Panc1 (cell line): Measurements from ENCODE around the gene ANTXR1. TPM values are rescaled to one million over a fixed set of nuclear protein-coding genes. Genes with fewer than 3 reads are reported as not detected.
A peak's percentile ranks its signal among the peaks of the same experiment; 100 is the strongest.

Source experiments
- ATAC-seq: fragments of 200-7000 bp; cut with Tn5 transposase; 2 replicates; pipeline ENCODE4 v1.9.1; 2020; ENCODE audit warnings: mild to moderate bottlenecking, moderate library complexity
- BruUV-seq: library from RNA; stranded (reverse); fragments of 400-500 nt; replicated peaks from 2 replicates; lab custom pipeline; 2021; lab: Mats Ljungman, UMichigan
- CTCF ChIA-PET: fragments of 300-600 bp; sonication (Branson Sonifier 250); formaldehyde crosslinking; loops from one replicate; lab custom pipeline; 2022; ENCODE audit warnings: antibody characterized with exemption; lab: Charles Lee
- POLR2A ChIA-PET: fragments of 300-600 bp; sonication (Branson Sonifier 250); formaldehyde crosslinking; loops from one replicate; lab custom pipeline; 2022; ENCODE audit warnings: antibody characterized with exemption; lab: Charles Lee
- DNase-seq: peaks from one replicate; pipeline ENCODE4 v3.0.0-alpha.2; 2010; ENCODE audit warnings: low read depth, low spot score
- H3K27ac ChIP-seq: 2 replicates; pipeline ENCODE4 v1.5.1; 2011; ENCODE audit warnings: mild to moderate bottlenecking, low read length, inconsistent platforms
- H3K27me3 ChIP-seq: fragments of 200-500 bp; sonication (Bioruptor generic); 2 replicates; pipeline ENCODE4 v1.6.0; 2014; ENCODE audit warnings: low read length, inconsistent platforms; ENCODE audit not compliant: control insufficient read depth, insufficient read depth
- H3K36me3 ChIP-seq: fragments of 200-500 bp; sonication (Bioruptor generic); 2 replicates; pipeline ENCODE4 v1.5.1; 2014; ENCODE audit warnings: inconsistent platforms, mild to moderate bottlenecking, low read length, moderate library complexity; ENCODE audit not compliant: control insufficient read depth, insufficient read depth
- H3K4me1 ChIP-seq: 2 replicates; pipeline ENCODE4 v1.5.1; 2011; ENCODE audit warnings: inconsistent platforms, mild to moderate bottlenecking, low read length, moderate library complexity; ENCODE audit not compliant: control insufficient read depth, insufficient read depth
- H3K4me3 ChIP-seq, 2 experiments: 2 replicates each; pipeline ENCODE4 v1.5.1; 2011 to 2012; ENCODE audit warnings: low read depth in 2 of 2, low read length in 2 of 2, mild to moderate bottlenecking in 2 of 2, inconsistent platforms in 1 of 2, moderate library complexity in 1 of 2
- H3K9me3 ChIP-seq: fragments of 200-500 bp; sonication (Bioruptor generic); 2 replicates; pipeline ENCODE4 v1.5.1; 2014; ENCODE audit warnings: low read depth, mild to moderate bottlenecking, inconsistent platforms, low read length, moderate library complexity; ENCODE audit not compliant: control insufficient read depth, insufficient read depth
- POLR2AphosphoS5 ChIP-seq: IDR thresholded peaks from 2 replicates; pipeline ENCODE4 v1.6.1; 2012; ENCODE audit warnings: mild to moderate bottlenecking, low read depth, low read length, moderate library complexity
- REST ChIP-seq, 2 experiments: IDR thresholded peaks; 2 replicates each; pipeline ENCODE4 v1.6.1; 2011 to 2012; ENCODE audit warnings: low read depth in 2 of 2, control low read depth in 1 of 2, low read length in 1 of 2, mild to moderate bottlenecking in 1 of 2, moderate library complexity in 1 of 2; ENCODE audit not compliant: insufficient read depth in 1 of 2
- SIN3A ChIP-seq: IDR thresholded peaks from 2 replicates; pipeline ENCODE4 v1.6.1; 2012; ENCODE audit warnings: low read depth, mild to moderate bottlenecking, low read length, moderate library complexity, borderline replicate concordance; ENCODE audit not compliant: insufficient read depth
- TCF7L2 ChIP-seq: IDR thresholded peaks from 2 replicates; pipeline ENCODE4 v1.6.1; 2011; ENCODE audit warnings: mild to moderate bottlenecking, low read depth, low read length, inconsistent platforms
- in situ Hi-C: cut with HindIII; loops from 2 replicates; pipeline ENCODE4 v1.10.0; 2016; ENCODE audit warnings: low sequenced_read_pairs, low pct_unique_long_range_greater_than_20kb
- intact Hi-C: fragments of 100-400 bp; cut with micrococcal nuclease; formaldehyde crosslinking; loops from one replicate; pipeline ENCODE4 v1.10.0; 2022; ENCODE audit not compliant: unreplicated experiment
- total RNA-seq: library from RNA; stranded (reverse); gene quantifications from one replicate; pipeline ENCODE4 v1.2.1, GENCODE V29; 2021; ENCODE audit not compliant: unreplicated experiment
- TF ChIP-seq, protein P1 (sequence below): fragments of 450-650 bp; IDR thresholded peaks from 2 replicates; pipeline ENCODE4 v1.5.1; 2017; ENCODE audit warnings: mild to moderate bottlenecking

The ANTXR1 gene
- total RNA-seq, 1 experiment from 2014 or later: 132 TPM

- H3K27me3 ChIP-seq: no peaks in the 10 kb centered on the region
- ChIA-PET CTCF (no interaction called here), POLR2A (no interaction called here)
- no peaks in the 10 kb centered on the region; the same call in 1 of the 2 replicates for H3K36me3 ChIP-seq
- H3K4me1 ChIP-seq: peaks cover 47% of the 10 kb centered on the region
- DNase-seq: no peak
- no TSS peak for BruUV-seq
- ATAC-seq: no peak
- peak overlapping the region; percentile 100 for H3K27ac ChIP-seq
- H3K4me3 ChIP-seq: no peak overlapping the region
- TF ChIP-seq REST (IDR thresholded peaks at IDR 0.05; ENCODE audit: insufficient read depth in 1 of 2, low read depth in 2 of 2, low read length in 1 of 2): no peak
- no peak for TF ChIP-seq SIN3A
- TF ChIP-seq TCF7L2: no peak
- TF ChIP-seq, protein P1, sequence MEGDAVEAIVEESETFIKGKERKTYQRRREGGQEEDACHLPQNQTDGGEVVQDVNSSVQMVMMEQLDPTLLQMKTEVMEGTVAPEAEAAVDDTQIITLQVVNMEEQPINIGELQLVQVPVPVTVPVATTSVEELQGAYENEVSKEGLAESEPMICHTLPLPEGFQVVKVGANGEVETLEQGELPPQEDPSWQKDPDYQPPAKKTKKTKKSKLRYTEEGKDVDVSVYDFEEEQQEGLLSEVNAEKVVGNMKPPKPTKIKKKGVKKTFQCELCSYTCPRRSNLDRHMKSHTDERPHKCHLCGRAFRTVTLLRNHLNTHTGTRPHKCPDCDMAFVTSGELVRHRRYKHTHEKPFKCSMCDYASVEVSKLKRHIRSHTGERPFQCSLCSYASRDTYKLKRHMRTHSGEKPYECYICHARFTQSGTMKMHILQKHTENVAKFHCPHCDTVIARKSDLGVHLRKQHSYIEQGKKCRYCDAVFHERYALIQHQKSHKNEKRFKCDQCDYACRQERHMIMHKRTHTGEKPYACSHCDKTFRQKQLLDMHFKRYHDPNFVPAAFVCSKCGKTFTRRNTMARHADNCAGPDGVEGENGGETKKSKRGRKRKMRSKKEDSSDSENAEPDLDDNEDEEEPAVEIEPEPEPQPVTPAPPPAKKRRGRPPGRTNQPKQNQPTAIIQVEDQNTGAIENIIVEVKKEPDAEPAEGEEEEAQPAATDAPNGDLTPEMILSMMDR: no peak
- no peak for TF ChIP-seq POLR2AphosphoS5
- in situ Hi-C loops: no loop called here
- intact Hi-C loops: no loop called here
- H3K9me3 ChIP-seq: no peaks in the 10 kb centered on the region
Measured at GRCh38 chr2:69133898-69134297, 120.9 kb downstream of the ANTXR1 start.

- intact Hi-C loops (no loop called here), in situ Hi-C loops (no loop called here)
- no TSS peak for BruUV-seq
- CTCF ChIA-PET: no interaction called here
- ATAC-seq: no peak
- DNase-seq: no peak
- peaks cover 52% of the 10 kb centered on the region for H3K4me1 ChIP-seq
- no peak overlapping the region for H3K4me3 ChIP-seq
- H3K27ac ChIP-seq: peak overlapping the region; percentile 100
- POLR2A ChIA-PET: no interaction called here
- no peak for TF ChIP-seq REST (IDR thresholded peaks at IDR 0.05; ENCODE audit: insufficient read depth in 1 of 2, low read depth in 2 of 2, low read length in 1 of 2)
- TF ChIP-seq, protein P1: no peak
- TF ChIP-seq SIN3A: no peak
- no peak for TF ChIP-seq TCF7L2
- no peak for TF ChIP-seq POLR2AphosphoS5
- no peaks in the 10 kb centered on the region for H3K9me3 ChIP-seq
- H3K27me3 ChIP-seq: no peaks in the 10 kb centered on the region
- peaks cover 2% of the 10 kb centered on the region; the same call in 1 of the 2 replicates for H3K36me3 ChIP-seq
Measured at GRCh38 chr2:69134306-69134945, 121.4 kb downstream of the ANTXR1 start.
